HuH-7.5 (cell line): ENCODE measurements around the gene ECM1.

Experiments
- DNase-seq: peaks from one replicate; pipeline ENCODE4 v3.0.0; 2011; ENCODE audit warnings: low spot score

ECM1 gene

GRCh38 chr1:150545486-150546032 is 37.6 kb downstream of the ECM1 start:
- no peak for DNase-seq

- DNase-seq: no peak
Measured at GRCh38 chr1:150546294-150546937, 38.5 kb downstream of the ECM1 start.

- no peak for DNase-seq
Measured at GRCh38 chr1:150548324-150548631, 40.4 kb downstream of the ECM1 start.

GRCh38 chr1:150548632-150549495 is 41.0 kb downstream of the ECM1 start, which contains the start of gene ADAMTSL4:
Gene ADAMTSL4, plus strand, starts transcription at chr1:150549408. Its CDS starts 2,881 bp downstream, at chr1:150552289.
- peak; percentile 88 for DNase-seq

GRCh38 chr1:150549496-150550221 is 41.8 kb downstream of the ECM1 start:
- DNase-seq: peak; percentile 85

GRCh38 chr1:150550222-150551050 is 42.5 kb downstream of the ECM1 start:
- DNase-seq: no peak

GRCh38 chr1:150551051-150551783 is 43.3 kb downstream of the ECM1 start:
- DNase-seq: no peak

GRCh38 chr1:150551784-150552127 is 43.8 kb downstream of the ECM1 start:
- no peak for DNase-seq

GRCh38 chr1:150552128-150552910 is 44.4 kb downstream of the ECM1 start:
- peak; percentile 94 for DNase-seq

GRCh38 chr1:150552911-150553289 is 45.0 kb downstream of the ECM1 start:
- DNase-seq: no peak

GRCh38 chr1:150553392-150554085 is 45.6 kb downstream of the ECM1 start:
- no peak for DNase-seq

- no peak for DNase-seq
Measured at GRCh38 chr1:150554086-150554452, 46.2 kb downstream of the ECM1 start.

GRCh38 chr1:150555198-150555970 is 47.5 kb downstream of the ECM1 start:
- no peak for DNase-seq

GRCh38 chr1:150555971-150556865 is 48.3 kb downstream of the ECM1 start:
- DNase-seq: no peak

- DNase-seq: no peak
Measured at GRCh38 chr1:150557065-150557600, 49.2 kb downstream of the ECM1 start.

GRCh38 chr1:150557813-150558212 is 49.9 kb downstream of the ECM1 start:
- no peak for DNase-seq

- DNase-seq: no peak
Measured at GRCh38 chr1:150558303-150558704, 50.4 kb downstream of the ECM1 start.
